DOHH2 (cell line): Measurements from ENCODE around the gene USP13.

ENCODE experiments used
- H3F3A ChIP-seq: fragments of 200-600 bp; sonication (generic), shearing (Covaris generic); 2 replicates; pipeline ENCODE4 v1.6.0; 2016; ENCODE audit warnings: antibody characterized with exemption, mild to moderate bottlenecking; ENCODE audit not compliant: control insufficient read depth, insufficient read depth
- H3K27ac ChIP-seq: fragments of 200-600 bp; sonication (generic); 2 replicates; pipeline ENCODE4 v1.5.1; 2014; ENCODE audit warnings: low read depth, mild to moderate bottlenecking, low read length, moderate library complexity
- H3K27me3 ChIP-seq: fragments of 200-600 bp; sonication (generic); 2 replicates; pipeline ENCODE4 v1.6.1; 2014; ENCODE audit warnings: mild to moderate bottlenecking, low read length, mixed read lengths; ENCODE audit not compliant: control insufficient read depth
- H3K36me3 ChIP-seq: fragments of 200-600 bp; sonication (generic); 2 replicates; pipeline ENCODE4 v1.6.1; 2014; ENCODE audit warnings: mild to moderate bottlenecking, low read length, moderate library complexity, mixed read lengths; ENCODE audit not compliant: control insufficient read depth
- H3K4me1 ChIP-seq: fragments of 200-600 bp; sonication (generic); 2 replicates; pipeline ENCODE4 v1.6.1; 2014; ENCODE audit warnings: mild to moderate bottlenecking, low read length, mixed read lengths; ENCODE audit not compliant: control insufficient read depth
- H3K4me2 ChIP-seq: fragments of 200-600 bp; sonication (generic); 2 replicates; pipeline ENCODE4 v1.6.0; 2014; ENCODE audit warnings: mild to moderate bottlenecking, low read length, moderate library complexity
- H3K4me3 ChIP-seq: fragments of 200-600 bp; sonication (generic); 2 replicates; pipeline ENCODE4 v1.5.1; 2014; ENCODE audit warnings: mild to moderate bottlenecking, low read length, mixed read lengths
- H3K79me2 ChIP-seq: fragments of 200-600 bp; sonication (generic); 2 replicates; pipeline ENCODE4 v1.6.1; 2014; ENCODE audit warnings: mild to moderate bottlenecking, low read length, mixed read lengths; ENCODE audit not compliant: control insufficient read depth
- H3K9me2 ChIP-seq: fragments of 200-600 bp; sonication (generic); replicated peaks from 2 replicates; pipeline ENCODE4 v1.6.1; 2014; ENCODE audit warnings: mild to moderate bottlenecking, low read length, mixed read lengths; ENCODE audit not compliant: control insufficient read depth
- H3K9me3 ChIP-seq: fragments of 200-600 bp; sonication (generic); 2 replicates; pipeline ENCODE4 v1.6.1; 2014; ENCODE audit warnings: antibody characterized with exemption, low read length, mixed read lengths; ENCODE audit not compliant: control insufficient read depth, insufficient read depth
- H4K20me1 ChIP-seq: fragments of 200-600 bp; sonication (generic); 2 replicates; pipeline ENCODE4 v1.6.0; 2014; ENCODE audit warnings: low read depth, mild to moderate bottlenecking, antibody characterized with exemption, low read length, moderate library complexity; ENCODE audit not compliant: control insufficient read depth, insufficient read depth
- EZH2phosphoT487 ChIP-seq: fragments of 200-600 bp; sonication (generic); IDR thresholded peaks from 2 replicates; pipeline ENCODE4 v1.6.1; 2017; ENCODE audit warnings: borderline replicate concordance, mild to moderate bottlenecking, antibody characterized with exemption, low read length, moderate library complexity, mixed read lengths
- TF ChIP-seq, protein P1 (sequence below): fragments of 200-600 bp; sonication (generic); IDR thresholded peaks from one replicate; pipeline ENCODE4 v1.5.1; 2014; ENCODE audit warnings: antibody characterized with exemption, mild to moderate bottlenecking, low read depth, low read length; ENCODE audit not compliant: poor library complexity, severe bottlenecking

Gene USP13

DNA sequence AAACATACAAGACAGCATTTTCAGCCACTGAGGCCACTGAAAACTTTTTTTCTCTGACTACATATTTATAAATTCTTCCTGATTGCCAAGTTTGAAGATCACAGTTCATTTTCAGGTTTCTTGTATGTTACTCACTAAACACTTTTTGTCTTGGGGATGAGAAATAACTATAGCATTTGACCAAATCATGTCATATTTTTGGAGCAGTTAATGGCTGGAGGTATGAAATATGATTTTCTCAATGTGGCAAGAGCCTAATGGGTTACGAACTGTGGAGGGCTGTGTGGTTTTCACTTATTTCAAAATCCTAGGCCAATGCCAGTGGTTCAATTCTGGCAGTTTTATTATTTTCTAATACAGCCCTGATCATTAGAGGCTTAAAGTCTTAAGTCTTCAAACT lies 64.4 kb downstream of the USP13 start:
- no peaks in the 10 kb centered on the region for H4K20me1 ChIP-seq
- peaks cover 6% of the 10 kb centered on the region; the same call in 1 of the 2 replicates for H3F3A ChIP-seq
- no peaks in the 10 kb centered on the region for H3K9me3 ChIP-seq
- H3K4me2 ChIP-seq, result no peak overlapping the region
- TF ChIP-seq EZH2phosphoT487, result no peak
- TF ChIP-seq, protein P1, sequence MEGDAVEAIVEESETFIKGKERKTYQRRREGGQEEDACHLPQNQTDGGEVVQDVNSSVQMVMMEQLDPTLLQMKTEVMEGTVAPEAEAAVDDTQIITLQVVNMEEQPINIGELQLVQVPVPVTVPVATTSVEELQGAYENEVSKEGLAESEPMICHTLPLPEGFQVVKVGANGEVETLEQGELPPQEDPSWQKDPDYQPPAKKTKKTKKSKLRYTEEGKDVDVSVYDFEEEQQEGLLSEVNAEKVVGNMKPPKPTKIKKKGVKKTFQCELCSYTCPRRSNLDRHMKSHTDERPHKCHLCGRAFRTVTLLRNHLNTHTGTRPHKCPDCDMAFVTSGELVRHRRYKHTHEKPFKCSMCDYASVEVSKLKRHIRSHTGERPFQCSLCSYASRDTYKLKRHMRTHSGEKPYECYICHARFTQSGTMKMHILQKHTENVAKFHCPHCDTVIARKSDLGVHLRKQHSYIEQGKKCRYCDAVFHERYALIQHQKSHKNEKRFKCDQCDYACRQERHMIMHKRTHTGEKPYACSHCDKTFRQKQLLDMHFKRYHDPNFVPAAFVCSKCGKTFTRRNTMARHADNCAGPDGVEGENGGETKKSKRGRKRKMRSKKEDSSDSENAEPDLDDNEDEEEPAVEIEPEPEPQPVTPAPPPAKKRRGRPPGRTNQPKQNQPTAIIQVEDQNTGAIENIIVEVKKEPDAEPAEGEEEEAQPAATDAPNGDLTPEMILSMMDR, result no peak
- no peaks in the 10 kb centered on the region for H3K4me1 ChIP-seq
- H3K27me3 ChIP-seq, result no peaks in the 10 kb centered on the region
- H3K79me2 ChIP-seq, result no peaks in the 10 kb centered on the region
- H3K4me3 ChIP-seq, result no peak overlapping the region
- H3K27ac ChIP-seq, result no peak overlapping the region
- no peaks in the 10 kb centered on the region for H3K9me2 ChIP-seq
- H3K36me3 ChIP-seq, result peaks cover 23% of the 10 kb centered on the region

DNA sequence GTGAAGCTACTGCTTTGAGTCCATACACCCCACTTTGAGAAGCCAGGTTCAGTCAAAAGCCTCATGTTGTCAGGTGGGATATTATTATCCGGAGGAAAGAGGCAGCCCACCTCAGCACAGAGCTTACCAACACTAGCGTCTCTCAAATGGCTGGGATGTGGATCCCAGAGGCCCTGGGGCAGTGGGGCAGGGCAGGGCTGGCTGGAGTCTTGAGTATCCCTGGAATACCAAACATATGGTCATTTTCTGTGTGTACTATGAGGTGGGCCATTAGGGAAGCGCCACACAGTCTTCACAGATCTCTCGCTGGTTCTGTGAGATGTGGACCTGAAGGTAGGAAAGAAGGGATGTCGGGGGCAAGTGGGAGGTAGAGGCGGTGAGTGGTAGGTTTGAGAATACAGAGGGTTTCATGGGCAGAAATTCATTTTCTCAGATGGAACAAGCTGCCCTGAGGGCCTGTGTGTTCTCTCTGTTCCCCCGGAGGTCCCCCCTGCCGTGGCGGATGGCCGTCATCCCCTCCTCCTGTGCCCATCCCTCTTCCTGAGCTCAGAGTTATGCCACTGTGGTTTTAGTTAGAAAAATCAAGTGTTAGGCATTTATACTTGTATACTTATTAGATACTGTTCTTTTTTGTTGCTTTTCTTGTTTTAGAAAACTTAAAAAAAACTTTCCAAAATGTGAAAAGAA lies 66.4 kb downstream of the USP13 start:
- peaks cover 27% of the 10 kb centered on the region for H3K36me3 ChIP-seq
- no peaks in the 10 kb centered on the region for H4K20me1 ChIP-seq
- H3K9me3 ChIP-seq, result no peaks in the 10 kb centered on the region
- no peaks in the 10 kb centered on the region for H3F3A ChIP-seq
- no peaks in the 10 kb centered on the region for H3K4me1 ChIP-seq
- no peak overlapping the region for H3K27ac ChIP-seq
- no peaks in the 10 kb centered on the region for H3K27me3 ChIP-seq
- TF ChIP-seq EZH2phosphoT487, result no peak
- TF ChIP-seq, protein P1, result no peak
- no peak overlapping the region for H3K4me3 ChIP-seq
- no peaks in the 10 kb centered on the region for H3K9me2 ChIP-seq
- H3K79me2 ChIP-seq, result no peaks in the 10 kb centered on the region
- H3K4me2 ChIP-seq, result no peak overlapping the region

DNA sequence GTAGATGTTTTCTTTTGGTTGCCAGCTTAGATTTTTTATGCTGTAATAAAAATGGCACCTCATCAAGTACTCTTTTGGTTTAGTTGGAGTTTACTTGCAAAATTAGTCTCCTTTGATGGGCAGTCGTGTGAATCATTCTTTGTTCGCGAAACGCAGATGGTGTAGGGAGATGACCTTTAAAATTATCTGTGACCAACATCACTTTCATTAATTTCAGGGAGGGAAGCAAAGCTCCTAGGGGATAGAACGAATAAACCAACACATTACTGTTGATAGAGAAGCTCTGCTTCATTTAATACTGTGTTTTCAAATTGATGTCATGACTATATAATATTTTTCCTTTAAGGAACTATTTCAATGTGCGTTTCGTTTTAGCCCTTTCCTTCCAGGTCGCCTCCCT lies 67.4 kb downstream of the USP13 start:
- Histone ChIP-seq H3K36me3 (peaks cover 28% of the 10 kb centered on the region), H3K4me1 (no peaks in the 10 kb centered on the region), H4K20me1 (no peaks in the 10 kb centered on the region), H3K9me2 (no peaks in the 10 kb centered on the region), H3K9me3 (no peaks in the 10 kb centered on the region), H3K4me2 (no peak overlapping the region), H3K27ac (no peak overlapping the region), H3K79me2 (no peaks in the 10 kb centered on the region), H3K4me3 (no peak overlapping the region), H3F3A (no peaks in the 10 kb centered on the region), H3K27me3 (no peaks in the 10 kb centered on the region)
- TF ChIP-seq, protein P1, result no peak
- no peak for TF ChIP-seq EZH2phosphoT487

DNA sequence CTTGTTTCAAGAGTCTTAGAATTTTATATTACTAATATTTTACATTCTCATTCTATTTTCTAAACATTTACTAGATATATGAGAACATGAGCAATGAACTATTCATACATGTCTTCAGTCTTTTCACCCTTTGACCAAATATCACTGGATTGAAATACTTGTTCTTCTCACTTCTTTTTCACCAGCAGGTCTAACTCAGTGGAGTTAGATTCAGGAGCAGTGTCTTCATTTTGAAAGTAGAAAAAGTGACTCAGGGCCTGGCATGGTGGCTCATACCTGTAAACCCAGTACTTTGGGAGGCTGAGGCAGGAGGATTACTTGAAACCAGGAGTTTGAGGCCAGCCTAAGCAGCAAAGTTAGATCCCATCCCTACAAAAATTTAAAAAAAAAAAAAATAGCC lies 70.8 kb downstream of the USP13 start:
- Histone ChIP-seq H3F3A (no peaks in the 10 kb centered on the region), H3K27ac (no peak overlapping the region), H3K4me1 (no peaks in the 10 kb centered on the region), H3K4me3 (no peak overlapping the region), H3K36me3 (peaks cover 39% of the 10 kb centered on the region), H3K27me3 (no peaks in the 10 kb centered on the region), H3K79me2 (no peaks in the 10 kb centered on the region), H3K9me3 (no peaks in the 10 kb centered on the region), H4K20me1 (no peaks in the 10 kb centered on the region), H3K4me2 (no peak overlapping the region), H3K9me2 (no peaks in the 10 kb centered on the region)
- TF ChIP-seq EZH2phosphoT487, result no peak
- TF ChIP-seq, protein P1, result no peak
